IPS-15b (cell line): ENCODE results near the gene CCDC27.
"Not testable (repeated sequence)": the region's sequence is repeated elsewhere in the genome, so short reads cannot be mapped to it uniquely, and the experiment has no call there.

Experiments used
- H3K27me3 ChIP-seq: one replicate; pipeline ENCODE4 v1.6.1; 2013; ENCODE audit warnings: low read length; ENCODE audit not compliant: control insufficient read depth, insufficient read depth
- H3K36me3 ChIP-seq: one replicate; pipeline ENCODE4 v1.6.1; 2013; ENCODE audit warnings: low read length; ENCODE audit not compliant: control insufficient read depth, insufficient read depth
- H3K4me1 ChIP-seq: one replicate; pipeline ENCODE4 v1.6.1; 2013; ENCODE audit warnings: mild to moderate bottlenecking, low read length; ENCODE audit not compliant: control insufficient read depth, insufficient read depth
- H3K4me3 ChIP-seq: one replicate; pipeline ENCODE4 v1.5.1; 2013; ENCODE audit warnings: low read depth, low read length
- H3K9ac ChIP-seq: one replicate; pipeline ENCODE4 v1.6.1; 2013; ENCODE audit warnings: low read depth, mild to moderate bottlenecking, low read length
- H3K9me3 ChIP-seq: one replicate; pipeline ENCODE4 v1.6.1; 2013; ENCODE audit warnings: mild to moderate bottlenecking, low read length; ENCODE audit not compliant: control insufficient read depth, insufficient read depth

CCDC27 gene

GRCh38 chr1:3803905-3804626 is 51.8 kb downstream of the CCDC27 start:
- no peaks in the 10 kb centered on the region for H3K9me3 ChIP-seq
- no peak overlapping the region for H3K4me3 ChIP-seq
- no peaks in the 10 kb centered on the region for H3K4me1 ChIP-seq
- H3K27me3 ChIP-seq = no peaks in the 10 kb centered on the region
- H3K9ac ChIP-seq = no peak overlapping the region
- no peaks in the 10 kb centered on the region for H3K36me3 ChIP-seq

GRCh38 chr1:3804627-3804944 is 52.3 kb downstream of the CCDC27 start:
- not testable (repeated sequence) for H3K9ac ChIP-seq, H3K36me3 ChIP-seq

DNA sequence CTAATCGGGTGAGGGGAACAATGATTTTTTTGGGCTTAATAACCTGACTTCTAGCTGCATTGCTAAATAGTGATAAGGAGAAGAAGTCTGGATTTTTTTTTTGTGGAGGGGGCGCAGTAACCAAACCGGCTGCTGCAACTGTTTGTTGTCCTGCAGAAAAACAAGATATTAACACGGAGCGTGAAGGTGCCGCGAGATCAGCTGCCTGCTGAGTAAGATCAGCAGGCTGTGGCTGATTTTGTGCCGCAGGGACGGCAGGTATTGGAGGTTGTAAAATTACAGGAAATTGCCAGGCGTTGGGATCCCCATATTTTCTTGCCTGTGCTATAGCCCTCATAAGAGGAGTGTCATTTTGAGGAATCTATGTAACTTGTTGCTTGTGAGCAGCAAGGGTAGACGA is 52.8 kb downstream of the CCDC27 start:
- no peaks in the 10 kb centered on the region for H3K27me3 ChIP-seq

More at GRCh38 chr1:3804627-3804944, 52.3 kb downstream of the CCDC27 start:
- H3K4me3 ChIP-seq, H3K9me3 ChIP-seq, H3K27me3 ChIP-seq, H3K4me1 ChIP-seq: not testable (repeated sequence)

DNA sequence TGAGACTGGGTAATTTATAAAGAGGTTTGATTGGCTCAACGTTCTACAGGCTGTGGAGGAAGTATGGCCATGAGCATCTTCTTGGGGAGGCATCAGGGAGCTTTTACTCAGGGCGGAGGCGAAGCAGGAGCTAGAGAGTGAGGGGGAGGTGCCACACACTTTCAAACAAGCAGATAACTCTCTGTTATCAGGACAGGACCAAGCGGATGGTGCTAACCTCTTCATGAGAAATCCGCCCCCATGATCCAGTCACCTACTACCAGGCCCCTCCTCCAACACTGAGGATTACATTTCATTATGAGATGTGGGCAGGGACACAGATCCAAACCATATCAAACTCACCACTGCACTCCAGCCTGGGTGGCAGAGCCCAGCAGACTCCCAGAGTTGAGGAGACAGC is 55.5 kb downstream of the CCDC27 start:
- H3K27me3 ChIP-seq = no peaks in the 10 kb centered on the region
- H3K4me3 ChIP-seq = no peak overlapping the region
- no peaks in the 10 kb centered on the region for H3K9me3 ChIP-seq
- no peak overlapping the region for H3K9ac ChIP-seq
- H3K36me3 ChIP-seq = no peaks in the 10 kb centered on the region
- H3K4me1 ChIP-seq = no peaks in the 10 kb centered on the region

More for the DNA sequence above, 52.8 kb downstream of the CCDC27 start:
- H3K9me3 ChIP-seq = no peaks in the 10 kb centered on the region
- no peaks in the 10 kb centered on the region for H3K36me3 ChIP-seq
- H3K9ac ChIP-seq = no peak overlapping the region
- H3K4me3 ChIP-seq = no peak overlapping the region
- no peaks in the 10 kb centered on the region for H3K4me1 ChIP-seq

DNA sequence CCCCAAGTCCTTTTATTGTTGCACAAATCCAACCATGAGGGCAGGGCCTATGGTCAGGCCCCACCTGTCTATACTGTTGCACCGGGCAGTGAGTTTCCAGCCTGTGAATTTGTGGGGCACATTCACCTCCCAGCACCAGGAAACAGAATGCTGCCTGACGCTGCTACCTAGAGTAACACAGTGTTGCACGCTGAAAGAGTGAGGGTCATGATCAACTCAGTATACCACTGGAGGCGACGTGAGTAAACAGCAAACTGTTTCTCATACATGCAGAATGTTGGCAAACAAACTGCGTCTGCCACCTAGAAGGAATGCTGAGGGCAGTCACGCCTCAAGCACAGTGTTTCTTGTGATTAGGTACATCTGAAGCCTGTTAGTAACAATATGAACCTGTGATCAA is 57.4 kb downstream of the CCDC27 start:
- no peak overlapping the region for H3K9ac ChIP-seq
- no peaks in the 10 kb centered on the region for H3K9me3 ChIP-seq
- H3K36me3 ChIP-seq = no peaks in the 10 kb centered on the region
- H3K27me3 ChIP-seq = no peaks in the 10 kb centered on the region
- no peaks in the 10 kb centered on the region for H3K4me1 ChIP-seq
- H3K4me3 ChIP-seq = no peak overlapping the region

DNA sequence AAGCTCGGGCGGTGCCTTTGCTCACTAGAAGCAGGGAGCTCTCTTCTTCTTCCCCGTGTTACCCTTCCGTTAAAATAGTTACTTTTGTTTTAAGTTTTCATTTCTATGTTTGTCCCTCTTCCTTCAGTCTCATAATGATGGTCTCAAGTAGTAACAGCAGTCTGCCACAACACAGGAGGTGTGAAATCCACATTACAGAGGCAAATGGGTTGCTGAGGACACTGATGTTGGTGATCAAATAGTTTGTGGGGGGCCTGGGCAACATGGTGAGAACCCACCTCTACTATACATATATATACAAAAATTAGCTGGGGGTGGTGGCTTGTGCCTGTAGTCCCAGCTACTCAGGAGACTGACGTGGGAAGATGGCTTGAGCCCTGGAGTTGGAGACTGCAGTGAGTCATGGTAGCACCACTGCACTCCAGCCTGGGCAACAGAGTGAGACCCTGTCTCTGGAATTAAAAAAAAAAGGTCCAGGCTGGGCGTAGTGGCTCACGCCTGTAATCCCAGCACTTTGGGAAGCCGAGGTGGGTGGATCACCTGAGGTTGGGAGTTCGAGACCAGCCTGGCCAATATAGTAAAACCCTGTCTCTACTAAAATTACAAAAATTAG is 58.0 kb downstream of the CCDC27 start:
- not testable (repeated sequence) for H3K27me3 ChIP-seq, H3K9ac ChIP-seq, H3K4me3 ChIP-seq, H3K4me1 ChIP-seq, H3K36me3 ChIP-seq, H3K9me3 ChIP-seq

DNA sequence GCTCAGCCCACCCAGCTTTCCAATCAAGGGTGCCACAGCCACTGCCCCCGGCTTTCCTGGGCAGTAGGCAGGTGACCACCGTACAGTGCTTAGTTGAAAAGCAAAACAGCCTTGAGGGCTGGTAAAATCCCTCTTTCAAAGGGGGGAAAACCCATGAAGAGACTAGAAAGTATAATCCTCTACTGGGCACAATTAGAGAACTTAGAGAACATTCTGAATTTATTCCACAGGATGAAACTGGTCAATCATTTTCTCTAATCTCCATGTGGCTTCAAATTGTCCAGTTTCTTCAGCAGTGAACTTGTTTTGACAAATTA is 59.3 kb downstream of the CCDC27 start:
- Histone ChIP-seq H3K4me3 (no peak overlapping the region), H3K9me3 (no peaks in the 10 kb centered on the region), H3K9ac (no peak overlapping the region)

DNA sequence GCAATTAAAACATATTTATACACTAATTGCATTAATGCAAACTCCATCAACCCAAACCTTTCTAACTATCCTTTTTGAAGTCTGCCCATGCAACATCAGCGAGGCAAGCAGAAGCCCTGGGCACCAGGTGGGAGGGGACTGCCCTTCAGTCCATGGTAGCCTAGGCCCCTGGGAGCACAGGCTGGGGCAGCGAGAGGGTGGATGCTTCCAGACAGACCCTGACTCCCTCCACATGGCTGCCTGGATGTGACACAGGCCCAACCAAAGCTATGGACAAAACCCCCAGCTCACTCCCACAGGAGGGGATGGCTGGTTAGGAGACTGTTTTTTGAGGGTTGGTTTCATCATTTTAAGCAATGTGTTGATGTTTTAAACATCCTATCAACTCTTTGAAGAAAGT is 61.8 kb downstream of the CCDC27 start:
- Histone ChIP-seq H3K9ac (no peak overlapping the region), H3K36me3 (peaks cover 6% of the 10 kb centered on the region), H3K4me3 (no peak overlapping the region), H3K27me3 (no peaks in the 10 kb centered on the region), H3K4me1 (no peaks in the 10 kb centered on the region), H3K9me3 (no peaks in the 10 kb centered on the region)

More for the DNA sequence above, 59.3 kb downstream of the CCDC27 start:
- Histone ChIP-seq H3K27me3 (no peaks in the 10 kb centered on the region), H3K4me1 (no peaks in the 10 kb centered on the region), H3K36me3 (peaks cover 6% of the 10 kb centered on the region)

DNA sequence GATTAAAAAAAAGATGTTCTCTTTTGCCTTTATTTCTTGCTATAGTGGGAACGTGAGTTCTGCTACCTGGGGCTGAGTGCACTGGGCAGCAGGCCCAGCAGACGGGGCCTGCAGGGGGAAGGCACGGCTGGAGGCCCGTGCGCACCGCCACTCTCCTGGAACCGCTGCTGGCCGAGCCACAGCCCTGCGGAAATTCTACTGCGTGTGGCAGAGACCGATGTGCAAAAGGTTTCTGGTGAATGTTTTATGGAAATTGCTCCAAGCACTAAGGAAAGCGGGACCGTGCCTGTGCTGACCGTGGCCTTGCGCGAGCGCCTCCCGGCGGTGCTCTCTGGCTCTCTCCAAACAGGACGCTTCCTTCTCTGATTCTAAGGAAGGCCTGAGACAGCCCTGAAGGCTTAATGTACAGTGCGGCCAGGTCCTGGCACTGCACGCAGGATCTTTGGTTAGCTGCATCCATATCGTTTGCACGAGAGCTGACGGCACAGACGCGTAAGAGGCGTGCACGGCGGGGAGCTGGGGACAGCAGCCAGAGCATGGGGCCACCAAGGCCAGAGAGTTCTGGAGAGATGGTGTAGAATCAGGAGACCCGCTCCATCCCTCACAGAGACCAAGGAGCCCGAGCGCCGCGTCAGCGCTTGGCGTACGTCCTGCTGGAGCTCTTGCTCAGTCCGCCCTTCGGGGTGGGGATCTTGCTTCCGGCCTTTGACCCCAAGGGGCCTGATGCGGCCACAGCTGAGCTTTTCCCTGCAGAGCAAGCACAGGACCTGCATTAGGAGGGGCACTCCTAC is 62.7 kb downstream of the CCDC27 start:
- no peak overlapping the region for H3K4me3 ChIP-seq
- no peaks in the 10 kb centered on the region for H3K9me3 ChIP-seq
- H3K27me3 ChIP-seq = no peaks in the 10 kb centered on the region
- no peak overlapping the region for H3K9ac ChIP-seq
- H3K36me3 ChIP-seq = peaks cover 6% of the 10 kb centered on the region
- no peaks in the 10 kb centered on the region for H3K4me1 ChIP-seq

DNA sequence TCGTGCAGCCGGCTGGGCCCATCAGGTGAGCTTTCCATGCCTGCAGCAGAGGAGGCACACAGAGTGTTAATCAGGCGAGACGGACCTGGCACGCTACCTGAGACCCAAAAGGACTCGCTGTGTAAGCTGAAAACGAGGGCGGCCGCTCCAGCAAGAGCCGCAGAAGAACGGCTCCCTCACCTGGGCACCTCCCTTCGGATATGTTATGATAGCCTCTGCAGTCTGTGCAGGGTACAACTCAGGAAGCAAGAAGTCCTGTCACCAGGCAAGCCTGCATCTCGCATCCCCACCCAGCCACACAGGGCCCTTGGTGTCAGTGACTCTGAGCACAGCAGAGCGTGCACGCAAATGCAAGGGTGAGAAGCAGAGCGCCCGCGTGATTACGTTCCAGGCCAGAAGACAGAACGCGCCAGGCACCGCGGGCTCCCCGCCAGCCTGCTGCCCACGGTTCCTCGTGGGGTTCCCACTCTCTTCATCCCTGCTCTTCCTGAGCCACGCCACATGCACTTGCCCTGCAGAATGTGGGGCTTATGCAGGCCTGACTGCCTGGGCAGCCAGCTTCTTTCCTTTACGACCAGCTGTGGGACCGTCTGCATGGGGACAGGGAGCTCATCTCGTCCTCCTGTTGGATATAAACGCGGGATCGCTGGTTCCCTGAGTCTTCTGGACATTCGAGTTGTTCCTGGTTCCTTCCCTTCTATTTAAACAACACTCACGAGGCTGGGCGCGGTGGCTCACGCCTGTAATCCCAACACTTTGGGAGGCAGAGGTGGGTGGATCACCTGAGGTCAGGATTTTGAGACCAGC is 64.3 kb downstream of the CCDC27 start:
- H3K9ac ChIP-seq = no peak overlapping the region

GRCh38 chr1:3817138-3817740 is 65.0 kb downstream of the CCDC27 start:
- H3K36me3 ChIP-seq = peaks cover 21% of the 10 kb centered on the region
- H3K4me3 ChIP-seq = no peak overlapping the region
- no peaks in the 10 kb centered on the region for H3K4me1 ChIP-seq

More for the DNA sequence above, 64.3 kb downstream of the CCDC27 start:
- H3K4me1 ChIP-seq = no peaks in the 10 kb centered on the region
- H3K9me3 ChIP-seq = no peaks in the 10 kb centered on the region
- H3K4me3 ChIP-seq = no peak overlapping the region
- H3K36me3 ChIP-seq = peaks cover 20% of the 10 kb centered on the region
- H3K27me3 ChIP-seq = no peaks in the 10 kb centered on the region

More at GRCh38 chr1:3817138-3817740, 65.0 kb downstream of the CCDC27 start:
- Histone ChIP-seq H3K27me3 (no peaks in the 10 kb centered on the region), H3K9me3 (no peaks in the 10 kb centered on the region), H3K9ac (no peak overlapping the region)
